Measurements from ENCODE around the gene MARCKSL1. TPM values are rescaled to one million over a fixed set of nuclear protein-coding genes. Genes with fewer than 3 reads are reported as not detected.
A peak's percentile ranks its signal among the peaks of the same experiment; 100 is the strongest.

Gene MARCKSL1
- total RNA-seq, 1 donor from 2014 or later, result 103 TPM

GRCh38 chr1:32330558-32331151 lies 5.4 kb downstream of the MARCKSL1 start:
- Mint-ChIP-seq H3K9me3 (ENCODE audit: low read depth) (no peaks in the 10 kb centered on the region), H3K27me3 (ENCODE audit: low read depth) (no peaks in the 10 kb centered on the region), H3K4me3 (ENCODE audit: unreplicated experiment) (no peak overlapping the region), H3K4me1 (ENCODE audit: low read depth) (peaks cover 19% of the 10 kb centered on the region), H3K36me3 (ENCODE audit: low read depth) (peaks cover 24% of the 10 kb centered on the region), H3K27ac (ENCODE audit: unreplicated experiment) (no peak overlapping the region)
- no peak for DNase-seq (ENCODE audit: low spot score)
- TF ChIP-seq, protein P1, sequence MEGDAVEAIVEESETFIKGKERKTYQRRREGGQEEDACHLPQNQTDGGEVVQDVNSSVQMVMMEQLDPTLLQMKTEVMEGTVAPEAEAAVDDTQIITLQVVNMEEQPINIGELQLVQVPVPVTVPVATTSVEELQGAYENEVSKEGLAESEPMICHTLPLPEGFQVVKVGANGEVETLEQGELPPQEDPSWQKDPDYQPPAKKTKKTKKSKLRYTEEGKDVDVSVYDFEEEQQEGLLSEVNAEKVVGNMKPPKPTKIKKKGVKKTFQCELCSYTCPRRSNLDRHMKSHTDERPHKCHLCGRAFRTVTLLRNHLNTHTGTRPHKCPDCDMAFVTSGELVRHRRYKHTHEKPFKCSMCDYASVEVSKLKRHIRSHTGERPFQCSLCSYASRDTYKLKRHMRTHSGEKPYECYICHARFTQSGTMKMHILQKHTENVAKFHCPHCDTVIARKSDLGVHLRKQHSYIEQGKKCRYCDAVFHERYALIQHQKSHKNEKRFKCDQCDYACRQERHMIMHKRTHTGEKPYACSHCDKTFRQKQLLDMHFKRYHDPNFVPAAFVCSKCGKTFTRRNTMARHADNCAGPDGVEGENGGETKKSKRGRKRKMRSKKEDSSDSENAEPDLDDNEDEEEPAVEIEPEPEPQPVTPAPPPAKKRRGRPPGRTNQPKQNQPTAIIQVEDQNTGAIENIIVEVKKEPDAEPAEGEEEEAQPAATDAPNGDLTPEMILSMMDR (IDR thresholded peaks at IDR 0.05), result no peak

GRCh38 chr1:32329931-32330466 lies 6.0 kb downstream of the MARCKSL1 start:
- TF ChIP-seq, protein P1 (IDR thresholded peaks at IDR 0.05), result no peak
- H3K4me3 Mint-ChIP-seq (ENCODE audit: unreplicated experiment), result no peak overlapping the region
- H3K36me3 Mint-ChIP-seq (ENCODE audit: low read depth), result peaks cover 27% of the 10 kb centered on the region
- peaks cover 18% of the 10 kb centered on the region for H3K4me1 Mint-ChIP-seq (ENCODE audit: low read depth)
- no peak for DNase-seq (ENCODE audit: low spot score)
- H3K27me3 Mint-ChIP-seq (ENCODE audit: low read depth), result no peaks in the 10 kb centered on the region
- H3K27ac Mint-ChIP-seq (ENCODE audit: unreplicated experiment), result no peak overlapping the region
- no peaks in the 10 kb centered on the region for H3K9me3 Mint-ChIP-seq (ENCODE audit: low read depth)

- no peak overlapping the region for H3K27ac Mint-ChIP-seq (ENCODE audit: unreplicated experiment)
- TF ChIP-seq, protein P1 (IDR thresholded peaks at IDR 0.05), result no peak
- H3K27me3 Mint-ChIP-seq (ENCODE audit: low read depth), result no peaks in the 10 kb centered on the region
- no peak overlapping the region for H3K4me3 Mint-ChIP-seq (ENCODE audit: unreplicated experiment)
- DNase-seq (ENCODE audit: low spot score), result no peak
- no peaks in the 10 kb centered on the region for H3K9me3 Mint-ChIP-seq (ENCODE audit: low read depth)
- peaks cover 23% of the 10 kb centered on the region for H3K36me3 Mint-ChIP-seq (ENCODE audit: low read depth)
- no peaks in the 10 kb centered on the region for H3K4me1 Mint-ChIP-seq (ENCODE audit: low read depth)
Measured at GRCh38 chr1:32327204-32327603, 8.8 kb downstream of the MARCKSL1 start.

DNA sequence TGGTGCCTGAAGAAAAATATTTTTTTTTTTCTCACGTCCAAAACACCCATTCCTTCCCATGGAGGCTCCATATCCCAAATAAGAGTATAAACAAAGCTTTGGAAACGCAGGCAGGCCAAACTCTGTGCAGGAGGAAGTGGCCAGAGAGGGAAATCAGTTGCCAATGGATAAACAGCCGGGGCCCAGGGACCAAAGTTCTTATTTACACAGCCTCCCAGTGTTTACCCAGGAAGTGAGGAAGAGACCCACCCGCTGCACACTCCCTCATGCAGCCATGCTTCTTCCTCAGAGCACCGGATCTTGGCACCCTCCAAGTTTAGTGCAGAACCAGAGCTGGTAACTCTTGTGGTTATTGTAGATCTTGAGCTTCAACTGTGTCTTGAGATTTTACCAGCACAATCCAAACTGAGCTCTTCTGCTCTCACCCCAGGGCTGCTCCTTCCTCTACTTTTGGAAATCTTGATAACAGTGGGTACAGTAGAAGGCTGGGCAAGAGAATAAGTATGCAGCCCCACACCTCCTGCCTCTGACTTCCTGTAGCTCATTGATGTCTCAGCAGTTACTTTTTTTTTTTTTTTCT lies 14.2 kb downstream of the MARCKSL1 start:
- no peaks in the 10 kb centered on the region for H3K9me3 Mint-ChIP-seq (ENCODE audit: low read depth)
- H3K27ac Mint-ChIP-seq (ENCODE audit: unreplicated experiment), result peak overlapping the region; percentile 12
- peaks cover 8% of the 10 kb centered on the region for H3K4me1 Mint-ChIP-seq (ENCODE audit: low read depth)
- H3K27me3 Mint-ChIP-seq (ENCODE audit: low read depth), result no peaks in the 10 kb centered on the region
- no peak overlapping the region for H3K4me3 Mint-ChIP-seq (ENCODE audit: unreplicated experiment)
- H3K36me3 Mint-ChIP-seq (ENCODE audit: low read depth), result peaks cover 4% of the 10 kb centered on the region
- no peak for DNase-seq (ENCODE audit: low spot score)
- TF ChIP-seq, protein P1 (IDR thresholded peaks at IDR 0.05), result no peak

GRCh38 chr1:32318127-32318869 lies 17.7 kb downstream of the MARCKSL1 start:
- no peak for DNase-seq (ENCODE audit: low spot score)
- no peak overlapping the region for H3K4me3 Mint-ChIP-seq (ENCODE audit: unreplicated experiment)
- TF ChIP-seq, protein P1 (IDR thresholded peaks at IDR 0.05), result no peak
- no peaks in the 10 kb centered on the region for H3K9me3 Mint-ChIP-seq (ENCODE audit: low read depth)
- H3K36me3 Mint-ChIP-seq (ENCODE audit: low read depth), result peaks cover 3% of the 10 kb centered on the region
- H3K27ac Mint-ChIP-seq (ENCODE audit: unreplicated experiment), result no peak overlapping the region
- H3K4me1 Mint-ChIP-seq (ENCODE audit: low read depth), result peaks cover 8% of the 10 kb centered on the region
- no peaks in the 10 kb centered on the region for H3K27me3 Mint-ChIP-seq (ENCODE audit: low read depth)
